Stimulated activated CD8-positive, alpha-beta memory T cell treated with anti-CD3 and anti-CD28 coated beads, Interleukin-12 subunit alpha, Interleukin-12 subunit beta, amount 100 ng/mL, for 4 hours (primary cell): ENCODE results near the gene DIAPH2.
"Not testable (repeated sequence)": the region's sequence is repeated elsewhere in the genome, so short reads cannot be mapped to it uniquely, and the experiment has no call there.

Experiments
- DNase-seq: peaks from one replicate; pipeline ENCODE4 v3.0.0-alpha.2; 2020; ENCODE audit warnings: low read depth

Gene DIAPH2

DNA sequence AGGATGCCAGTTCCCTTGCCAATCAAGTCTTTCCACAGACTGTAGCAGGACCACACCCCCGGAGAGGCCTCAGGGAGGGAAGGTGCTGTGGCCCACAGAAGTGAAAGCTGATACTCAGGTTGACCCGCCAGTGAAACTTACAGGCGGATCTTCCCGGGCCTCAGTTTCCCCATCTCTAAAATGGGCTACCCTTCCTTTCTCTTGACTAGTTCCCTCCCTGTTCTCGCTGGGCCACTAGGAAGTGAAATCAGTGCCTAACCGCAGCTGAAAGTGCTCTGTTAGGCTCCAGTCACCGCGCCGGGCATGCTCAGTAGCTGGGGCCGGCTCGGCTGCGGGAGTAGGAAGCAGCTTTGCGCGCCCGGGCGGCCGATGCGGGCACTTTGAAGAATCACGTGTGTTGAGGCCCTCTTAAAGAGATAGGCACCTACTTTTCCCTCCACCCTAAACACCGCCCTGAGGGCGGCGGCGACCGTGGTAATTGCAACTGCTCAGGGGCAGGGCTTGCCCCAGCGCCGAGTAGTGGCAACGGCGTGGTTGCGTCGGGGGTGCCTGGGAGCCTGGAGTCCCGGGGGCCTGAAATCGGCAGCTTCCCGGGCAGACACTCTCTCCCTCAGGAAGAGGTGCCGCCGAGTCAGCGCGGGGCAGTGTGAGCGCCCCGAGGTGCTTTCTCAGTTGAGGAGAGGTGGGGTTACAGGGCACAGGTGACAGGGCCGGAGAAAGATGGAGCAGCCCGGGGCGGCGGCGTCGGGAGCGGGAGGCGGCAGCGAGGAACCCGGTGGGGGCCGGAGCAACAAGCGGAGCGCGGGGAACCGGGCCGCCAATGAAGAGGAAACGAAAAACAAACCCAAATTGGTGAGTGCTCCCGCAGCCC, at the start of gene DIAPH2:
Gene DIAPH2 (plus strand): TSS at position 504 of the 871 bp plus-strand sequence.
- DNase-seq, result peak; percentile 43

DNA sequence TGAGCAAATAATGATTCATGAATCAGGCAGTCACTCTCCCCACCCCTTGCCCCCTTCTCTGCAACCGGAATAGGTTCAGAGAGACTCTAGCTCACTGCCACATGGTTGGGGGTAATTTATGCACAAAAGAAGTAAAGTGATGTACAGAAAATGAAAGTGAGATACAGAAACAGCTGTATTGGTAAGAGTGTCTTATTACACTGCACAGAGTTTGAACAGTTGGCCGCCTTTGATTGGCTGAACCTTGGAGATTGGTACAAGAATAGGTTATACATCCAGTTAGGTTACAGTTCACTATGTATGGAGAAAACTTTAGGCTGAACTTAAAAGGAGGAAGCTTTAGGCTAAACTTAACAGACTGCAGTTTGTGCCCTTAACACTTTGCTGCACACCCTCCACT, 34.6 kb upstream of the DIAPH2 start:
- no peak for DNase-seq

DNA sequence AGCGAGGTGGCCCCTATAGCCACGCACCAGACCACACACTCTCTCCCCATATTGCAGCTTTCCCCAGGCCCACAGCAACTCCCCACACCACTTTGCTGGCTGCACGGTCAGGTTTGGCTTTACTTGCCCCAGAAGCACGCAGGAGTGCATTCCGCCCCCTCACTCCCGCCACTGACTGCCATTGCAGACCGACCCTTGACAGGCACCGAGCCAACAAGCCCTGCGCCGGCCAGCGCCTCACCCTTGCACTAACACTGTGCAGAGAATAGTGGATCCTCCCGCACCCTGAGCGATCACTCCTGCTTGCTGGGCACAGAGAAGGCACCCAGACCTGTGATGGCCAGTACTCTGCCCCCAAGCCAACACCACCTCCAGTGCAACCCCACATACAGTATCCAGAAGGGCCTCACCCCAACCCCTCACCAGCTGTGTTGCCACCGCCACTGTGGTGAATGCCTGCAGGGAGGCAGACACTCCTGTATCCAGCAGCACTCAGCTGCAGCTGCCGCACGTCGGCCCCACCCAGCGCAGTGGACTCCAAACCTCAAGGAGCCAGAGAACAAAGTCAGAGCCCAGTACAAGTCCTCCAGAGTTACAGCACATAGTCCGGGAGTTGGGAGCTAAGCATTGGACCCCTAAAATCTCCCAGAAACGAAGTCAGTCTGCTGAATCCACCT, 28.6 kb upstream of the DIAPH2 start:
- DNase-seq, result no peak

DNA sequence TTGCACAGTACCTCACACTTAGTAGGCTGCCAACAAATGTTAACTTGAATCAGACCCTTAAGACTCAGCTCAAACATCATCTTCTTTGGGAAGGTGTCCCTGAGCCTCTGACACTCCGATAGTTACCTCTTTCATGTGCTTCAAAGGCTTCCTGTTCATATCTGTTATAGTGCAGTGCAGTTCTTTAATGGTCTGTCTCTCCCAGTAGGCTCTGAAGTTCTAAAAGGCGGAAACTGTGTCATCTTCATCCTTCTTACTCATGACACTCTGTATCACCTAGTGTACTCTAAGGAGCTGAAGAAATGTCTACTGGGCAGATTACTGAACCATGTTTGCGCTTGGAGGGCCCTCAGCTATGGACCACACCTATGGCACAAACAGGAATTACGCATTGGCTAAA, 2.1 kb upstream of the DIAPH2 start:
- no peak for DNase-seq

- no peak for DNase-seq
These were observed 674 bp upstream of the DIAPH2 start for GRCh38 chrX:96683997-96684338.

GRCh38 chrX:96685210-96686099, 813 bp downstream of the DIAPH2 start:
- peak; percentile 8 for DNase-seq

DNA sequence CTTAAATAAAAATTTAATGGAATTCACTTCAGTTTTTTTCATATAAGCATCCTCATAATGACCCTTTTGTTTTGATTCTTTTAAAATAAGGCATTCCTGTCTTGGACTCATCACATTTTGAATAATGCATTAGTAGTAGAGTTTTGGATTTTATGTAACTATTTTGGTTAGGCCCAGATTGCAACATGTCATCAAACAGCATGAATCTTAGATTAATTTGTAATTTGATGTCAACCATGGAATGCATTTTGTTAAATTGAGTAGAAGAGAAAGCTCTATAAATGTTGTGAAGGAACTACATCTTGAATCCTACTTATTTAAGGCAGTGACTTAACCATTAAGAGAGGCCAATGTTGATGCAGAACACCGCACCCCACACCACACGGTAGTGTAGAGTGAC, 3.1 kb downstream of the DIAPH2 start:
- no peak for DNase-seq

DNA sequence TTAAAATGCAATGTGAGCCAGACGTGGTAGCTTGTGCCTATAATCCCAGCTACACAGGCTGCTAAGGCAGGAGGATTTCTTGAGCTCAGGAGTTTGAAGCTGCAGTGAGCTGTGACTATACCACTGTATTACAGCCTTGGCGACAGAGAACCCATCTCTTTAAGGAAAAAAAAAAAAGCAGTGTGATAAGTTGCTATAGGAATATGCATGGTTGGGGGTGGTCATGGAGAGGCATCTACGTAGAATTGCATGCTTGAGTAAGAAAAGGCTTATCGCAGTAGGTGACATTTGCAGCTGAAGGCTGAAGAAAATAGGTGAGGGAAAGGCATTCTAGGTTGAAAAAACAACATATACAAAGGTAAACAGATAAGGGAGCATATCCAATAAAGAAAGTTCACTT, 4.1 kb downstream of the DIAPH2 start:
- no peak for DNase-seq

- DNase-seq, result no peak
These were observed 5.3 kb downstream of the DIAPH2 start for GRCh38 chrX:96689991-96690390.

GRCh38 chrX:96692454-96692853, 7.8 kb downstream of the DIAPH2 start:
- DNase-seq, result no peak

DNA sequence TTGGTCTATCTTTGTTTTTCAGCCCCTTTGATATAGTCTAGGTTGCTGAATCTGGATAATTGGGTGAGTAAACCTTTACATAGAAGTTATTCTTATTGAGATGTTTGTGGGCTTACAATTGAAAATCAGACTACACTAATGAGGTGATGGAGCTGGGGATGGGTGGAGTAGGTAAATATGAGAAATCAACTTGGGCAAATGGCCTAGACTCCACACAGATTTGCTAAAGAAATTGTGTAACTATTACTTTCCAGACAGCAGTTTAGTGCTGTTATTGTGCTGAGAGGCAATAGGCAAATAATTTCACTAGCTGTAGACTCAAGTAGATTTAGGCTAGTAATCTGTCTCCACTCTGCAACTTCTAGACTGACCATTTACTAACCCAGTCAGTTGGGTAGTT, 8.2 kb downstream of the DIAPH2 start:
- DNase-seq, result no peak

DNA sequence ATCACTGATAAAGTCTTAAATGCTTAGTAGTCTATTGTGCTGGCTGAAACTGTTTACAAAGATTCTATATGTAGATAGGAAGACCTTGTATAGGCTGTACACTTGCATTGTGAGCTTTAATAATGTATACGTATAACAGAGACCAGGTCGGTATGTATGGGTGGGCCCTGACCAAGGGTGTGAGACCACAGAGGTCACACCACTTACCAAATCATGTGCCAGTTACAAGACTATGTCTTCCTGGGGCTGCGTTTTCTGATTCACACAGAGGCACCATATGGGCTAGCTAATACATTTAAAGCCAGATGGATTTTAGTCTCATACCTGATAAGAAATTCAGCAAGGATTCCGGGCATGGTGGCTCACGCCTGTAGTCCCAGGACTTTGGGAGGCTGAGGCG, 8.8 kb downstream of the DIAPH2 start:
- DNase-seq, result no peak

DNA sequence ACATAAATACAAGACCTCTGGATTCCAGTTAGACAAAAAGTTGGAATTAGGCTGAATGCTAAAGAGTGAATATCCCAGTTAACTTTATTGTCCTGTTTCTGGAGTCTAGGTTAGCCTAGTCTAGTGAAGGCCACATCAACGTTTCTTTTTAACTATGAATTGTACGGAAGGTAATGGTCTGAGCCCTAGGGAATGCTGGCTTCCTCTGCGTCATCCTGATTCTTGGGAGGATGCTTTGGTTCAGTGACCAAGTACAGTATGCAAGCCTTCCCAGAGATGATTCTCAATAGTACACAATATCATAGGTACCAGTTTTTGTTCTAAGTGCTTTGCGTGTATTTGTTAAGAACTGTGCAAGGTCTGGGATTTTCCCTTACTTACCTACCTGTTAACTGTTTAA, 11.8 kb downstream of the DIAPH2 start:
- DNase-seq, result no peak

- no peak for DNase-seq
These were observed 16.0 kb downstream of the DIAPH2 start for GRCh38 chrX:96700625-96701024.

DNA sequence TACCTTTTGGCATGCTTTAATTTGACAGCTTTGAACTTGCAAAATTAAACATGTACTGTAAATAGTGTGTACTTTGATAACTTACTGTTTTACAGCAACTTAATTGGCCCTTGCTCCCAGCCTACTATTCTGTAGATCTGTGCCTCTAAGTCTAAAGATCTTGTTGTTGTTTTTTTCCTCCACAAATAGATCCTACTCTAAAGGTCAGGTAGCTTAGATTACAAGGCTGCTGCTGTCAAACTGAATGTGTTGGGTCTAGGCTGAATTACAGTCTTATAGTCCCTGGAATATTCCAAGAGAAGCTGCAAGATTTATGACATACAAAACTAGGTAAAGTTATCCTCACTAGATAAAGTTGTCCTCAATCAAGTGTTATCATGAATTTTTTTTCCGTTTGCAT, 18.7 kb downstream of the DIAPH2 start:
- DNase-seq, result no peak

DNA sequence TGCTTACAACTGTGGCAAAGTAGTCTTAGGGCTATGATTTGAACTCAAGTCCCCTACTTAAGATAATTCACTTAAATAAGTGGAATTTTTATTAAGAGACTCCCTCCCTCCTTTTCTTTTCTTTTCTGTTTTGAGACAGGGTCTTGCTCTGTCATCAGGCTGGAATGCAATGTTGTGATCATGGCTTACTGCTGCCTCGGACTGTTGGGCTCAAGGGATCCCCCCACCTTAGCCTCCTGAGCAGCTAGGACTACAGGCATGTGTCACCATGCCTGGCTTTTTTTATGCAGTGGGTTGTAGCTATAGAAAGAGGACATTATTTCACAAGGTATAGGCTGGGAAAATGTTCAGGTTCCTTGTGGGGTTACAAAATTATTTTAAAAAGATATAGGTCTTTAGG, 19.2 kb downstream of the DIAPH2 start:
- DNase-seq, result no peak

GRCh38 chrX:96704629-96705028, 20.0 kb downstream of the DIAPH2 start:
- DNase-seq, result no peak

DNA sequence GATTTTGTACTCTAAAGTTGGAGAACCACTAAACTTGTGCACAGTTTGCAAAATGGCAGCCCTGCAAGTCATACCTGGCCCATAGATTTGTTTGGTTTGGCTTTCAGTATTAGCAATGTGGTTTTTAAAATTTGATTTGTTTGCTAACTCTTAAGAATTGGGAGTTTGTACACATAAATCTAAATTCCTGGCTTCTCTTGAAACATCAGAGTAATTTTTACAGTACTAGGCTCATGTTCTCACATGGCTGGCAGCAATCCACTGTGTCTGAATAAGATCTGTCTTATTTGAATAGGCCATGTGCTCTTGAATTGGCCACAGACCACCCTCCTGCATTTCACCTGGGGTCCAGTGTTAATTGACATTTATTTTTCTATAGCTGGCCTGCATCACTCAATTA, 21.3 kb downstream of the DIAPH2 start:
- no peak for DNase-seq

DNA sequence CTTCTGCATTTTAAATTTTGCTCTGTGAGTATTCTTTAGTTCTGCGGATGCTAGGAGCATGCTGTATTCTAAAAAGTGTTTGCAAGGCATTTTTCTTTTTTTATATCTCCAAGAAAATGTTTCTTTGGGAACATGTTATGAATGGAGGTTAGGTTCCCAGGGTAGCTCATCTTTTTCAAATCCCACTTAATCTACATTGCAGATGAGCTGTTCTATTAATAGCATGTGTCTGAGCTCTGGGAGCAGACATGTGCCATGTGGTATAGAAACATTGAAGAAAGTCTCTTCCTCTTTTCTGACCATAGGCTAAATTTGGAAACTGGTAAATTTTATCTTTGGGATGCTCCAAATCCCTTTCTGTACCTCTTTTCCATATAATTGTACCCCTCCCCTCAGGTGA, 23.2 kb downstream of the DIAPH2 start:
- DNase-seq, result no peak

DNA sequence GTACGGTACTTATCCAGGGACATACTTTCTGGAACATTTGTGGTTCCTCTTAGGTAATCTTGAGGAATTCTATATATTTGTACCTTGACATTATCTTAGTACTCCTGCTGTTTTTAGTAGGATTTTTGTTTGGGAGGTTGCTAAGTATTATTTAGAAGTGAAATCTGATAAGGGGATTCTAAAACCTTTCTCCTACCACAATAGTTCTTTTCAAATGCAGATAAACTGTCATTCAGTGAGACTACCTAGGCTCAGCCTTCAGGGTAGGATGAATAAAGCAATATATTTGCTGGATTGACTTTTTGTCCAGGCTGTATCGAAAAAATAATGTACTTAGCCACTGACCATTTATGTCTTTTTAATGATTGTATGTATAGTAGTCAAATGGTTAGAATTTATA, 25.4 kb downstream of the DIAPH2 start:
- no peak for DNase-seq

DNA sequence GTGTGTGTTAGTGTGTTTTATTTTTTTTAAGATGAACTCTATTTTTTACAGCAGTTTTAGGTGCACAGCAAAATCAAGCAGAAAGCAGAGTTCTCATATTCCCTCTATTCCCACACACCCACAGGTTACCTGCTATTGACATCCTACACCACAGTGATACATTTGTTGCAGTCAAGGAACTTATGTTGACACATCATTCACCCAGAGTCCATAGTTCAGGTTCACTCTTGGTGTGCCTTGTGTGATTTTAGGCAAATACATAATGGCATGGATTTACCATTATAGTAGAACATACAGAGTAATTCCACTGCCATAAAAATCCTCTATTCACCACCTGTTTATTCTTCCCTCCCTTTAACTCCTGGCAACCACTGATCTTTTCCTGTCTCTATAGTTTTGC, 28.7 kb downstream of the DIAPH2 start:
- DNase-seq, result no peak

DNA sequence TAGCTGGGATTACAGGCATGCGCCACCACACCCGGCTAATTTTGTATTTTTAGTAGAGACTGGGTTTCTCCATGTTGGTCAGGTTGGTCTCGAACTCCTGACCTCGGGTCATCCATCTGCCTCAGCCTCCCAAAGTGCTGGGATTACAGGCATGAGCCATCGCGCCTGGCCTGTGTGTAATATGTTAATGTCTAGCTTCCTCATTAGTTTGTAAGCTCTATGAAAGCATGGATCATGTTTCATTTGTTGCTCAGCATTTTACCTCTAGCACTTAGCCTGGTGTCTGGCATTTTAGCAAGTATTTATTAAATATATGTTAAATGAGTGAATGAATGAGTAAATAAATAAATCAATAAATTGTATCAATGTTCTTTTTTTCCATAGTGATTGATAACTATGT, 29.8 kb downstream of the DIAPH2 start:
- not testable (repeated sequence) for DNase-seq

DNA sequence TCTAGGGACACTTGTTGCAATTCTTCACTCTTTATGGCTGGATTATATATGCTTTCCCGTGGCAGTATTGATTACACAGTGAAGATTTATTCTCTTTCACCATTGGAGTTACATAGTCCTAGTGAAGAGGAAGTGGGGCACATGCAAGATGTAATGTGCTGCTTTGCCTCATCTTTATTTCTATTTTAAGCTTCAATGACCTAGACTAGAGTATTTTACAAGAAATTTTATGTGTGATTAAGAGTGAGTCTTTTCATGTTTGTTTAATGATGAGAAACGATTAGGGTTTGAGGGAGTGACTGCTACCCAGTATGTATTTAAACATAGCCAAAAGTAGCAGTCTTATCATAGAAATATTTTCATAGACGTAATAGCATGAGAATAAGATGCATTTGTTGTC, 30.8 kb downstream of the DIAPH2 start:
- DNase-seq, result no peak
